ENCODE data around the gene MOB2. TPM values are rescaled to one million over a fixed set of nuclear protein-coding genes. Genes with fewer than 3 reads are reported as not detected.

Gene MOB2
- total RNA-seq (2014; rRNA removed; shearing (Covaris generic)), result 15.1 and 24.3 TPM in 2 replicates

GRCh38 chr11:1486054-1486825, at the start of gene MOB2:
TSS of gene MOB2 (minus strand) at chr11:1486779. CDS start at chr11:1486556, 223 bp downstream.
- no peak for DNase-seq (ENCODE audit: low read depth)

- peak; percentile 80 for DNase-seq (ENCODE audit: low read depth)
Measured at GRCh38 chr11:1534682-1535081, 48.1 kb upstream of the MOB2 start.

- DNase-seq (ENCODE audit: low read depth), result no peak
Measured at GRCh38 chr11:1534171-1534570, 47.6 kb upstream of the MOB2 start.

GRCh38 chr11:1533342-1533725, 46.8 kb upstream of the MOB2 start:
- no peak for DNase-seq (ENCODE audit: low read depth)

GRCh38 chr11:1532606-1533341, 46.2 kb upstream of the MOB2 start:
- DNase-seq (ENCODE audit: low read depth), result peak; percentile 76

- peak; percentile 84 for DNase-seq (ENCODE audit: low read depth)
Measured at GRCh38 chr11:1532014-1532586, 45.5 kb upstream of the MOB2 start.

- no peak for DNase-seq (ENCODE audit: low read depth)
Measured at GRCh38 chr11:1531449-1532013, 45.0 kb upstream of the MOB2 start.

GRCh38 chr11:1530686-1531448, 44.3 kb upstream of the MOB2 start:
- no peak for DNase-seq (ENCODE audit: low read depth)

GRCh38 chr11:1529774-1530173, 43.2 kb upstream of the MOB2 start:
- no peak for DNase-seq (ENCODE audit: low read depth)

GRCh38 chr11:1529286-1529685, 42.7 kb upstream of the MOB2 start:
- DNase-seq (ENCODE audit: low read depth), result no peak

- DNase-seq (ENCODE audit: low read depth), result no peak
Measured at GRCh38 chr11:1528710-1529109, 42.1 kb upstream of the MOB2 start.

GRCh38 chr11:1526785-1527184, 40.2 kb upstream of the MOB2 start:
- DNase-seq (ENCODE audit: low read depth), result no peak

- DNase-seq (ENCODE audit: low read depth), result no peak
Measured at GRCh38 chr11:1523779-1524178, 37.2 kb upstream of the MOB2 start.

- no peak for DNase-seq (ENCODE audit: low read depth)
Measured at GRCh38 chr11:1523077-1523476, 36.5 kb upstream of the MOB2 start.

GRCh38 chr11:1522081-1522424, 35.5 kb upstream of the MOB2 start:
- no peak for DNase-seq (ENCODE audit: low read depth)

GRCh38 chr11:1521382-1522080, 35.0 kb upstream of the MOB2 start:
- DNase-seq (ENCODE audit: low read depth), result no peak

- DNase-seq (ENCODE audit: low read depth), result no peak
Measured at GRCh38 chr11:1520663-1521267, 34.2 kb upstream of the MOB2 start.

- no peak for DNase-seq (ENCODE audit: low read depth)
Measured at GRCh38 chr11:1520209-1520662, 33.7 kb upstream of the MOB2 start.

GRCh38 chr11:1519028-1520010, 32.7 kb upstream of the MOB2 start:
- DNase-seq (ENCODE audit: low read depth), result no peak
